Thyroid gland (tissue), 4 donors: Measurements from ENCODE around the gene MRPS6.

Experiments used
- CTCF ChIP-seq, 6 experiments: fragments of 200-600 bp in 3 of 6; fragments of 450-650 bp in 3 of 6; sonication (generic) in 3 of 6; IDR thresholded peaks; one replicate each; pipeline ENCODE4 v1.5.1; 2016 to 2019; ENCODE audit warnings: antibody characterized with exemption in 6 of 6, mild to moderate bottlenecking in 2 of 6, inconsistent platforms in 1 of 6, moderate library complexity in 1 of 6
- POLR2A ChIP-seq, 2 donors: fragments of 450-650 bp; IDR thresholded peaks; one replicate each; pipeline ENCODE4 v1.6.1; 2017; ENCODE audit warnings: antibody characterized with exemption in 2 of 2, mild to moderate bottlenecking in 2 of 2, moderate library complexity in 1 of 2

- TF ChIP-seq POLR2A (IDR thresholded peaks at IDR 0.05): no peak
- TF ChIP-seq CTCF (IDR thresholded peaks at IDR 0.05): no peak
Measured at GRCh38 chr21:34177919-34178567, 104.7 kb downstream of the MRPS6 start.
